Measurements from ENCODE around the gene PIM3.

GRCh38 chr22:49968313-49968830 is 7.8 kb downstream of the PIM3 start:
- TF ChIP-seq, protein P1, sequence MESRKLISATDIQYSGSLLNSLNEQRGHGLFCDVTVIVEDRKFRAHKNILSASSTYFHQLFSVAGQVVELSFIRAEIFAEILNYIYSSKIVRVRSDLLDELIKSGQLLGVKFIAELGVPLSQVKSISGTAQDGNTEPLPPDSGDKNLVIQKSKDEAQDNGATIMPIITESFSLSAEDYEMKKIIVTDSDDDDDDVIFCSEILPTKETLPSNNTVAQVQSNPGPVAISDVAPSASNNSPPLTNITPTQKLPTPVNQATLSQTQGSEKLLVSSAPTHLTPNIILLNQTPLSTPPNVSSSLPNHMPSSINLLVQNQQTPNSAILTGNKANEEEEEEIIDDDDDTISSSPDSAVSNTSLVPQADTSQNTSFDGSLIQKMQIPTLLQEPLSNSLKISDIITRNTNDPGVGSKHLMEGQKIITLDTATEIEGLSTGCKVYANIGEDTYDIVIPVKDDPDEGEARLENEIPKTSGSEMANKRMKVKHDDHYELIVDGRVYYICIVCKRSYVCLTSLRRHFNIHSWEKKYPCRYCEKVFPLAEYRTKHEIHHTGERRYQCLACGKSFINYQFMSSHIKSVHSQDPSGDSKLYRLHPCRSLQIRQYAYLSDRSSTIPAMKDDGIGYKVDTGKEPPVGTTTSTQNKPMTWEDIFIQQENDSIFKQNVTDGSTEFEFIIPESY (IDR thresholded peaks at IDR 0.05): no peak
- no peak for TF ChIP-seq CTCF (IDR thresholded peaks at IDR 0.05; ENCODE audit: low read depth, low read length, missing input control)
- no peak for TF ChIP-seq EGR1 (IDR thresholded peaks at IDR 0.05; ENCODE audit: low read depth in 2 of 2)
- no peak for TF ChIP-seq MAX (IDR thresholded peaks at IDR 0.05)
- no peak for TF ChIP-seq JUND (IDR thresholded peaks at IDR 0.05)
